ENCODE data around the gene USP14. TPM values are rescaled to one million over a fixed set of nuclear protein-coding genes. Genes with fewer than 3 reads are reported as not detected.

USP14 gene
- total RNA-seq, 1 donor from 2014 or later, result 54.7 TPM

DNA sequence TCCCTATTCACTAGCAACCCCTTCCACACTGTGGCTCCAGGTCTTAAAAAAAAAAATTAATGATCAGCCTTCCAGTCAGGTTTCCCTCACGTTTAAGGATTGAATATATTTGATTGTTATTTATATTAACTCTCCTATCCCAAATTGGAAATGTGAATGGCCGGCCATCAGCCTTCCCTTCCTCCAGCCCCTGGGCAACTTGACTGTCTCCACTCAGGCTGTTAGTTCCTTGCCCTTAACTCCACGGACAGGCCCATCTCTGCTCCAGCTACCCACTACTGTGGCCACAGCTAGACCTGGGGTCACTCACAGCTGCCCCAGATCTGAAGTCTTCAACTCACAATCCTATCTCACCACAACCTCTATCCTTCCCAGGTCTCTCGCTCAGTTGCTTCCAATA is 69.5 kb downstream of the USP14 start:
- no peak overlapping the region for H3K27ac Mint-ChIP-seq
- no peaks in the 10 kb centered on the region for H3K4me1 Mint-ChIP-seq
- no peaks in the 10 kb centered on the region for H3K27me3 Mint-ChIP-seq (ENCODE audit: low read depth)
- no peak overlapping the region for H3K4me3 Mint-ChIP-seq
- peaks cover 36% of the 10 kb centered on the region for H3K36me3 Mint-ChIP-seq
- DNase-seq (ENCODE audit: low spot score in 2 of 2, unreplicated experiment in 2 of 2), result no peak
- peaks cover 4% of the 10 kb centered on the region for H3K9me3 Mint-ChIP-seq
- no peak for TF ChIP-seq CTCF (IDR thresholded peaks at IDR 0.05; ENCODE audit: unreplicated experiment)

DNA sequence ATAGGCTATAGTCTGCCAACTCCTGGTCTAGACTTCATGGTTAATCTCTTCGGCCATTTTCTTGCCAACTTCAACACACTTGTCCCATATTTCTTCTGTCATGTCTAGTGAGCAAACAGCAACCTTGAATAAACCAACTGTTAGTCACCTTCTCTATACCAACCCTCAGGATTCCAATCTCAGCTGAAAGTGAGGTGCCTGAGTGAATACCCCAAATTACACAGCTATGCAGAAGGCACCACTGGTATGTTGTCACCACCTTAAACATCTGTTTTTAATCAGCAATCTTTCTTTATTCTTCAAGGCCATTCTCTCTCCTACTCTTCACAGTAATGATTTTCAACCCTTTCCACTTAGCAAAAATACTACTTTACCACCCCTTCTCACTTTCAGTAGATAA is 70.2 kb downstream of the USP14 start:
- Mint-ChIP-seq H3K36me3 (peaks cover 32% of the 10 kb centered on the region), H3K27ac (no peak overlapping the region), H3K9me3 (peaks cover 4% of the 10 kb centered on the region), H3K27me3 (ENCODE audit: low read depth) (no peaks in the 10 kb centered on the region), H3K4me1 (no peaks in the 10 kb centered on the region), H3K4me3 (no peak overlapping the region)
- no peak for DNase-seq (ENCODE audit: low spot score in 2 of 2, unreplicated experiment in 2 of 2)
- TF ChIP-seq CTCF (IDR thresholded peaks at IDR 0.05; ENCODE audit: unreplicated experiment), result no peak

- Mint-ChIP-seq H3K27ac (no peak overlapping the region), H3K36me3 (peaks cover 34% of the 10 kb centered on the region), H3K4me1 (no peaks in the 10 kb centered on the region), H3K9me3 (peaks cover 4% of the 10 kb centered on the region), H3K4me3 (no peak overlapping the region), H3K27me3 (ENCODE audit: low read depth) (no peaks in the 10 kb centered on the region)
- DNase-seq (ENCODE audit: low spot score in 2 of 2, unreplicated experiment in 2 of 2), result no peak
- TF ChIP-seq CTCF (IDR thresholded peaks at IDR 0.05; ENCODE audit: unreplicated experiment), result no peak
Observed at GRCh38 chr18:231563-231962, 73.2 kb downstream of the USP14 start.

- H3K4me1 Mint-ChIP-seq, result no peaks in the 10 kb centered on the region
- H3K4me3 Mint-ChIP-seq, result no peak overlapping the region
- no peak overlapping the region for H3K27ac Mint-ChIP-seq
- peaks cover 7% of the 10 kb centered on the region for H3K9me3 Mint-ChIP-seq
- no peaks in the 10 kb centered on the region for H3K27me3 Mint-ChIP-seq (ENCODE audit: low read depth)
- peaks cover 38% of the 10 kb centered on the region for H3K36me3 Mint-ChIP-seq
- DNase-seq (ENCODE audit: low spot score in 2 of 2, unreplicated experiment in 2 of 2), result no peak
- no peak for TF ChIP-seq CTCF (IDR thresholded peaks at IDR 0.05; ENCODE audit: unreplicated experiment)
Observed at GRCh38 chr18:240175-240574, 81.8 kb downstream of the USP14 start.

DNA sequence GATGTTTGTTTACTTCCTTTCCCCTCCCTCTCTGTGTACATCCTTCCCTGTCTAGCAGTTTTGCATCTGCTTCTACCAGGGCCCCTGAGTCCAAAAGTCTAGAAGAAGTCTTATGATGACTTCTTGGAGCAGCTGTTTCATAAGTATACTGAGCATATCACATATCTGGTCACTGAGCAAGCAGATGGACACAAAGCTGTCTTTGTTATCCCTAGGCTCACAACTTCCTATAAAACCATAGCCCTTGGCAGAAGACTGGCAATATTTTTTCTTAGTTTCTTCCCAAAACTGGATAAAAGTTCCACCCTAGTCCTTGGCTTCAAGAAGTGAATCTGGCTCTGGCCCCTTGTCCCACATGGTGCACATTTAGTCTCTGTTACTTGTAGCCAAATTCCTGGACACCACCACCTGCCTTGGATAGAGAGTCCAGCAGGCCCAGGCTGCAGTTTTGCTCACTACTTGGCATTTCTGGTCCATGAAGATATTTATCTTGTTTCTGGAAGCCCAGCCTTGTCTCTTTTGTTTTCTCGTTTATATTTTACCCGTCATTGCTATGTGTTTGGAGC is 87.0 kb downstream of the USP14 start:
- Mint-ChIP-seq H3K4me1 (no peaks in the 10 kb centered on the region), H3K4me3 (no peak overlapping the region), H3K27ac (no peak overlapping the region), H3K9me3 (peaks cover 7% of the 10 kb centered on the region), H3K27me3 (ENCODE audit: low read depth) (no peaks in the 10 kb centered on the region), H3K36me3 (peaks cover 52% of the 10 kb centered on the region)
- no peak for DNase-seq (ENCODE audit: low spot score in 2 of 2, unreplicated experiment in 2 of 2)
- TF ChIP-seq CTCF (IDR thresholded peaks at IDR 0.05; ENCODE audit: unreplicated experiment), result no peak

DNA sequence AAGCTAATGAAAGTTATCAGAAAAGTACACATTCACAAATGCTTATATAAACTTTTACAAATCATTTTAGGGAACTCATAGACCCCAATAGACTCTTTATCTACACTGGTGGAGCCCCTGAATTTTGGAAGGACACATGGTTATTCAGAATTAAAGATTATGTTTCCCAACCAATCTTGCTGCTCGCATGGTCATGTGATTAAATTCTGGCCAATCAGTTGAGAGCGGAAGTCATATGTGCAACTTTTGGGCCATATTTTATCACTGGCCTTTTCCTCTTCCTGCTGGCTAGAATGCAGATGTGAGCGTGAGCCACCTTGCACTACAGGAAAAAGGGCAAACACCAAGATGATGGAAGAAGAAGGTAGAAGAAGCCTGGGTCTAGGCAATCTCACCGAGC is 89.7 kb downstream of the USP14 start:
- no peak for DNase-seq (ENCODE audit: low spot score in 2 of 2, unreplicated experiment in 2 of 2)
- no peak overlapping the region for H3K4me3 Mint-ChIP-seq
- H3K9me3 Mint-ChIP-seq, result peaks cover 7% of the 10 kb centered on the region
- no peak overlapping the region for H3K27ac Mint-ChIP-seq
- H3K36me3 Mint-ChIP-seq, result peaks cover 53% of the 10 kb centered on the region
- no peaks in the 10 kb centered on the region for H3K27me3 Mint-ChIP-seq (ENCODE audit: low read depth)
- H3K4me1 Mint-ChIP-seq, result no peaks in the 10 kb centered on the region
- no peak for TF ChIP-seq CTCF (IDR thresholded peaks at IDR 0.05; ENCODE audit: unreplicated experiment)

All from mesothelial cell of epicardium (in vitro differentiated cells).